T1000 (cell line): ENCODE data around the gene BHLHE41.

Experiments used
- DNase-seq: peaks from one replicate; lab custom pipeline; 2025; ENCODE audit warnings: mixed read lengths; lab: John Stamatoyannopoulos, UW

Gene BHLHE41

GRCh38 chr12:26134540-26134939 is 9.7 kb upstream of the BHLHE41 start:
- no peak for DNase-seq

- no peak for DNase-seq
These were observed 8.7 kb upstream of the BHLHE41 start for GRCh38 chr12:26133521-26133920.

GRCh38 chr12:26132866-26133265 is 8.0 kb upstream of the BHLHE41 start:
- no peak for DNase-seq

GRCh38 chr12:26131936-26132335 is 7.1 kb upstream of the BHLHE41 start:
- no peak for DNase-seq

- no peak for DNase-seq
These were observed 5.9 kb upstream of the BHLHE41 start for GRCh38 chr12:26130728-26131127.

- DNase-seq = no peak
These were observed 3.3 kb upstream of the BHLHE41 start for GRCh38 chr12:26128168-26128567.

GRCh38 chr12:26127404-26127803 is 2.6 kb upstream of the BHLHE41 start:
- no peak for DNase-seq

GRCh38 chr12:26126340-26127284 is 1.8 kb upstream of the BHLHE41 start:
- peak; percentile 73 for DNase-seq

GRCh38 chr12:26125400-26126339 is 833 bp upstream of the BHLHE41 start:
- peak; percentile 84 for DNase-seq

GRCh38 chr12:26123482-26123980 is 1.3 kb downstream of the BHLHE41 start:
- DNase-seq = no peak

- peak; percentile 47 for DNase-seq
These were observed 2.0 kb downstream of the BHLHE41 start for GRCh38 chr12:26122681-26123481.

- DNase-seq = no peak
These were observed 2.7 kb downstream of the BHLHE41 start for GRCh38 chr12:26122061-26122680.

GRCh38 chr12:26121323-26122060 is 3.3 kb downstream of the BHLHE41 start:
- DNase-seq = no peak

- DNase-seq = no peak
These were observed 4.1 kb downstream of the BHLHE41 start for GRCh38 chr12:26120561-26121274.

GRCh38 chr12:26119391-26119989 is 5.3 kb downstream of the BHLHE41 start:
- DNase-seq = peak; percentile 16

- no peak for DNase-seq
These were observed 6.5 kb downstream of the BHLHE41 start for GRCh38 chr12:26118308-26118707.

GRCh38 chr12:26116829-26117715 is 7.8 kb downstream of the BHLHE41 start:
- DNase-seq = no peak

GRCh38 chr12:26114720-26115401 is 10.0 kb downstream of the BHLHE41 start:
- DNase-seq = no peak
